Left lobe of liver (tissue), 2 donors: ENCODE measurements around the gene IPO9. TPM values are rescaled to one million over a fixed set of nuclear protein-coding genes. Genes with fewer than 3 reads are reported as not detected.
"Not testable (repeated sequence)": the region's sequence is repeated elsewhere in the genome, so short reads cannot be mapped to it uniquely, and the experiment has no call there.

Source experiments
- ATAC-seq: fragments of 200-7000 bp; cut with Tn5 transposase; one replicate; pipeline ENCODE4 v1.9.1; 2020; ENCODE audit warnings: mild to moderate bottlenecking, moderate library complexity
- DNase-seq: peaks from one replicate; pipeline ENCODE4 v3.0.0-alpha.2; 2020; ENCODE audit warnings: low spot score
- total RNA-seq: library from RNA; stranded (reverse); gene quantifications from one replicate; pipeline ENCODE4 v1.2.1, GENCODE V29; 2021
- donor health status: DM: no; HTN: no; CAD: no; lungs with moderate emphysema.
- donor health status: DM: no; HTN: yes; CAD: no.

Gene IPO9
- total RNA-seq, 1 donor from 2014 or later = 21.3 TPM

DNA sequence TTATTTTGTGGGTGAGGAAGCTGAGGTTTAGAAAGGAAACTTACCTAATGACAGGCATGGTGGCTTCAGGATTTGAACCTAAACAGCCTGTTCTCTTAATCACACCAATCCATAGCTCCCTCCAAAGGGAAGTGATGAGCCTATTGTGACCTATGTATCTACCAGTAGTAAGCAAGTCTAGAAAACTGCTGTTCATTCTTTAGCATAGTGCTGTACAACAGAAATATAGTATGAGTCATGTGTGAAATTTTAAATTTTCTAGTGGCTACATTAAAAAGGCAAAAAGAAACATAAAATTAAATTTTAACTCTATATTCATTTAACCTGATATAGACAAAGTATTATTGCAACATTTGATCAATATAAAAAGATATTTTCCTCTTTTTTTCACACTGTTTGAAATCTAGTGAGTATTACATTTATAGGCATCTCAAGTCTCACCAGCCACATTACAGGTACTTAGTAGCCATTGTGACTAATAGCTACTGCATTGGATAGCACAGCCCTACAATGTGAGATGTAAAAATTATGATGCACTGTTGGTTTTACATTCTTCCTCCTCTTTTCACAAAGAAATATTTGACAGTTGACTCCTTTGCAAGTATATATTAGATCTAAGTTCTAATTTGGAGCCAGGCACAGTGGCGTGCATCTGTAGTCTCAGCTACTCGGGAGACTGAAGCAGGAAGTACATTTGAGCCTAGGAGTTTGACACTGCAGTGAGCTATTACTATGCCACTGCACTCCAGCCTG, 16.6 kb downstream of the IPO9 start:
- DNase-seq (no peak), ATAC-seq (no peak)

DNA sequence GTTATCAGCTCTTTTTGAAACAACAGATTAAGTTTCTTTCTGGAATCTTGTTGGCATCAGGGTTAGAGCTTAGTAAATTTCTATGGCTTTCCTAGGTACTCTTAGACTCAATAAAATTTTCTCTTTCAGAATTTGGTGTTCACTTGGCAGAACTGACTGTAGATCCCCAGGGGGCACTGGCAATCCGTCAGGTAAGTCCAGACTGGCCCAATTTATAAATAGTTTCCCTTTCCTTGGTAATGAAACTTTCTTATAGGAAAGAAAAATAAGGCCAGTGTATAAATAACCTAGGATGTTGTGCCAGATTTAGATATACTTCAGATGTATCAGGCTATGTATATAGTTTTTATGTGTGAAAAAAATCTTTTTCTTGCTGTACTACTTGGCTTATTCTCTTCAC, 18.2 kb downstream of the IPO9 start:
- DNase-seq (no peak), ATAC-seq (no peak)

DNA sequence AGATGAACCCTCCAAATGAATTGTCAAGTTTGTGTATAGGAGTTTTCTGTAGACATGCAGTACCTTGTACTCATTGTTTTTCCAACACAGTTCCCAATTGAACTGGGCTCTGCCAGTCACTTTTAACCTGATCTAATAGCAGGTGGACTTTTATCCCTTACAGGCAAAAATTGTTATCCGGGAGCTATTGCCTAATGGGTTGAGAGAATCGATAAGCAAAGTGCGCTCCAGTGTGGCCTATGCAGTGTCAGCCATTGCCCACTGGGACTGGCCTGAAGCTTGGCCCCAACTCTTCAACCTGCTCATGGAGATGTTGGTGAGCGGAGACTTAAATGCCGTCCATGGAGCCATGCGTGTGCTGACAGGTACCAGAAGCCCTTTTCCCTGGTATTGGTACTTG, 19.3 kb downstream of the IPO9 start:
- DNase-seq = peak; percentile 62
- peak; percentile 89 for ATAC-seq

DNA sequence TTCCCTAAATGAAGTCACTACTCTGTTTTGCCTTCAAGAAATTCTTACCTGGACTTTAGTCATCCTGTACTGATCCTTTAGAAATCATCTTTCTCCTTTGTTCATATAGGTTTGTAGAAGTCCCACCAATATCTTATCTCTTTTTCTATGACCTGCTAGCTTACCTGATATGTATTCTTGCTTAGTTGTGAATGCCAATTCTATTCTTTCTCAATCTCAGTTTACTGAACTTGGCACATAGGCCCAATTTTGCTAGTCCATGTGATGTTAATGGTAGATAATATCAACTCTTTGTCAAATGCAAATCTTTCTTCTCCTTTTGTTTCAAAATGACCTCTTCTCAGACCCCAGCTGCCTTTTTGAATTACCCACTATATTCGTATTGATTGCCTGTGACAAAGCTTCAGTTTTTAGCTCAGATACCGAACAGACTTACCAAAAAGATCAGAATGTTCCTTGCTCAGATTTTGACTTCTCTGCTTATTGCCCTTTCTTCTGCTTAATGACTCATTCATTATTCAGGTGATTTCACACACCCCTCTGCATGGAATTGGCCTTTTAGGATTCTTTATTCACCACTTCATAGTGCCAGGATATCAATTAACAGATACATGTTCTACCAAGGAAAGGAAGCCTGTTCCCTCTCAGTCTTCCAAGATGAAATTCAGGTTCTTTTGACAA, 20.6 kb downstream of the IPO9 start:
- ATAC-seq (peak; percentile 63), DNase-seq (no peak)

DNA sequence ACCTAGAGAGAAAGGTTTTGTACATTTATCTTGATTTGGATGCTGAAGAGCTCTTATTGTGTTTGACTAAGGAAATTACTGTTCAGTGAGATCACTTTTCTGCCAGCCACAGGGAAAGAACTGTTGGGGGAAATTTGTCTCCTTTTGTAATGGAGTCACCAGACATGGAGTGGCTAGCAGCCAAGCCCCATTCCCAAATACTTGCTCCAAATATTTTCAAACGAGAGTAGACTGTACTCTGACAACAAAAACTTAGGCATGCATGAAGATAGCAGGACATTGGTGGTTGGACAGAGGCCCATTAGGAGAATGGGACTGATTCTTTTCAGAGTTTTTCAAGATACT, 21.1 kb downstream of the IPO9 start:
- DNase-seq = no peak
- ATAC-seq = no peak

DNA sequence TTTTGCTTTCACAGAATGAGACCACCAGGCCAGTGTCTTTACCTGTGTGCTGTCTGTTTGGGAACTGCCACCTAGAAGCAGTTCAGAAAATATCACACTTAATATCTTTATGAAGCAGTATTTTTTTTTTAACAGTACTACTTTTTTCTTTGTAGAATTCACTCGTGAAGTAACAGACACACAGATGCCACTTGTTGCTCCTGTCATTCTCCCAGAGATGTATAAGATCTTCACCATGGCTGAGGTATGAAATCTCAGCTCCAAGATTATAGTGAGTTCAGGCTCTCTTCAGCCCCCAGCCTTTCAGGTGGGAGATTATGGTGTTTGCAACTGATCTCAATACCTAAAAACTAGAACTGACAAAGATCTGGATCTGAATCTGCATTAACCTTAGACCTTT, 23.0 kb downstream of the IPO9 start:
- ATAC-seq (no peak), DNase-seq (no peak)

DNA sequence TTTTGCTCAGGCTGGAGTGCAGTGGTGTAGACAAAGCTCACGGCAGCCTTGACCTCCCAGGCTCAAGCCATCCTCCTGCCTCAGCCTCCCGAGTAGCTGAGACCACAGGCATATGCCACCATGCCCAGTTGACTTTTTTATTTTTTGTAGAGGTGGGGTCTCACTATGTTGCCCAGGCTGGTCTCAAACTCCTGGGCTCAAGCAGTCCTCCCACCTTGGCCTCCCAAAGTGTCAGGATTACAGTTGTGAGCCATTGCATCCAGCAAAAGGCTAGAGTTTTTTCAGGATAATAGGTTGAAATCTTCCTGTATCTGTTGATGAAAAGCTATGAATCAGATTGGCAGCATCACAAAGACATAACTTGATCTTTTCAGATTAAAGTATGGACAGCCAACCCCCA, 27.8 kb downstream of the IPO9 start:
- ATAC-seq, DNase-seq: not testable (repeated sequence)

DNA sequence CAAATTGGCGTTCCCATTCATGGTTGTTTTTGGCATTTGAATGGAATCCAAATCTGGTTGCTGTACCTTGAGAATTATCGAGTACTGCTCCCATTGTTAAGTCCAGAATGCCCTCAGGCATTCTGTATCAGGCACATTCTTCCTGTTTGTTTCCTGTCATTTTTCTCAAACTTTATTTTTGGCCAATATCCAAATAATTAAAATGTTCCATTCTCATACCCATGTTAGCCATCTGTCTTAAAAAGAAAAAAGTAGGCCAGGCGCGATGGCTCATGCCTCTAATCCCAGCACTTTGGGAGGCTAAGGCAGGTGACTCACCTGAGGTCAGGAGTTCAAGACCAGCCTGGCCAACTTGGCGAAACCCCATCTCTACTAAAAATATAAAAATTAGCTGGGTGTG, 30.5 kb downstream of the IPO9 start:
- DNase-seq = no peak
- ATAC-seq = no peak

DNA sequence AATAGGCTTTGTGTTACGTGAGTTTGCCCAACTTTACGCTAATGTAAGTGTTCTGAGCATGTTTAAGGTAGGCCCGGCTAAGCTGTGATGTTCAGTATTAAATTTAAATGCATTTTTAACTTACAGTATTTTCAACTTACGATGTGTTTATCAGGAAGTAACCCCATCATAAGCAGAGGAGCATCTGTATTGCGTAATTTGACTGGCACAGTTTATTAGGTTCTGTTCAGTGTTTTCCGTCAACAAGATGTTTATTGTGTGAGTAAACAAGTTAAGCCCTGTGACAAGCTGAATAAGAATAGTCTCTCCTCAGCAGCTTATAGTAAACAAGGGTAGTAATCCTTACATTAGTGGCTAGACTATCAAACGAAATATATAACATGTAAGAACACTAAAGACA, 32.5 kb downstream of the IPO9 start:
- DNase-seq (no peak), ATAC-seq (no peak)

DNA sequence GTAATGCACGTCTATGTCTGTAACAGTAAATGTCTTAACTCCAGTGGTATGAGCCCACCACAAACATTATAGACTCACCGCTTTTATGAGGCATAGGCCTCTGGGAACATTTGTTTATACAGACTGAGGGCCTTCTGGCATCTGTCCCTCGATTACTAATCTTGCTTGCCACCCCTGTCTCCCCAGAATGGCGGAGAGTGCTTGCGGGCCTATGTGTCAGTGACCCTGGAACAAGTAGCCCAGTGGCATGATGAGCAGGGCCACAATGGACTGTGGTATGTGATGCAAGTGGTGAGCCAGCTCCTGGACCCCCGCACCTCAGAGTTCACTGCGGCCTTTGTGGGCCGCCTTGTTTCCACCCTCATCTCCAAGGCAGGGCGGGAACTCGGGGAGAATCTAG, 41.4 kb downstream of the IPO9 start:
- no peak for ATAC-seq
- DNase-seq = no peak

DNA sequence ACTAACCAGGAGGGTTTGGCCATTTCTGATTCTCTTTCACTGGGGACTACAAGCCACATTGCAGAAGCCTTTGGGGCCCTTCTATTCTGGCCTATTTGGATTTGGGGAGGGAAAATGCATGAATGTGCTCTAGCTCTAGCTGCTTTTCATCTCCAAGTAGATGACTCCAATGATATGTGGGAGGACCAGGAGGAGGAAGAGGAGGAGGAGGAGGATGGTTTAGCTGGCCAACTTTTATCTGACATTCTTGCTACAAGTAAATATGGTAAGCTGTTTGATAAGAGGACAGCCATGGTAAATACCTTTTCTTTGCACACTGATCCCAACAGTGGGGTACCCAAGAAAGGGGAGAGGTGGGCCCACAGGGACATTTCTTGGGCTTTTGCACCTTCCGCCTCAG, 45.7 kb downstream of the IPO9 start:
- DNase-seq = no peak
- ATAC-seq = no peak

DNA sequence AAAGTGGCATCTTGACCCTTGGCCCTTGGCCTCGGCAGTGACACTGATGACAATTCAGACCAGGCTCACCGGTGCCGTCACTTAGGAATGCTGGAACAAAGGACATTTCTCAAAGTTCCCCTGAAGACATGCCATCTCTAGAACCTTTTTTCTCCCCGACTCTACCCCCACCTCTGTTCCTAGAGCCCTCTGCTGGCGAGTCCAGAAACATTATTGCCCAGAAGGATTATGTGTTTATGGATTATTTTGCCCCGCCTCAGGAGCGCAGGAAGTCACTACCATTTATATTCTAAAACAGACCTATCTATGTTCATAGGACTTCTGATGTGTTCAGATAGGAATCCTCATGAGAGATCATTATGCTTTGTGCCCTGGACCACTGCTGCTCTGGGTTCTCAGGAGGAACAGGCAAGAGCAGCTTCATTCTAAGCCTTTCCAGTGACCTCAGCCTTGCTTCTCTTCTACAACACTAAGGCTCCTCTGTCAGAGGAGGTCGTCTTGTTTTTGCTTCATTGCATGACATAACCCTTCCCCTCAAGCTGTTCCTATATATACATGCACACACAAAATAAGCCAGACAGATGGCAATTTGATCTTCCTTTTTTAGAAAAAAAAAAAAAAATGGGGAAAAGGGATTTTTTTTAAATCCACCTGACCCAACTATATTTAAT, 47.3 kb downstream of the IPO9 start:
- ATAC-seq (peak; percentile 43), DNase-seq (peak; percentile 31)

DNA sequence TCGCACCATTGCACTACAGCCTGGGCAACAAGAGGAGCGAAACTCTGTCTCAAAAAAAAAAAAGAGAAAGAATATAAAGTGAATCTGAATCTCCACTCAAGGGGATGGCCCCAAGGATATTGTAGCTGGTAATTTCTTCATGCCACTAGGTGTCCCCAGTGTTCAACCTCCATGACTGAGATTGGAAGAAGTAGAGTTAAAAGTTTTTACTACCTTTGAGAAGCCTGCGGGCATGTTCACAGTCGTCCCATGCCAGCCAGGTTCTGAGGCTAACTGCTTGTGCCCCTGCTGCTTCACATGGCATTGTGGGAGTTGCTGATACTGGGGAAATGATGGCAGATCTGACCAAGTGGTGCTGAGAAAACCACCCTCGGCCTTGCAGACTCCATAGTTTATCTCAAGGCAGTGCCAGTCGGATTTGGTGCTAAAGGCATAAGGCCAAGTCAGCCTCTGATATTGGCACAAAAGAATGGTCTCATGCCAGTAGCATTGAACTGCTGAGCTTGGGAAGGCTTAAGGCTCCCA, 49.0 kb downstream of the IPO9 start:
- ATAC-seq (peak; percentile 77), DNase-seq (peak; percentile 44)

DNA sequence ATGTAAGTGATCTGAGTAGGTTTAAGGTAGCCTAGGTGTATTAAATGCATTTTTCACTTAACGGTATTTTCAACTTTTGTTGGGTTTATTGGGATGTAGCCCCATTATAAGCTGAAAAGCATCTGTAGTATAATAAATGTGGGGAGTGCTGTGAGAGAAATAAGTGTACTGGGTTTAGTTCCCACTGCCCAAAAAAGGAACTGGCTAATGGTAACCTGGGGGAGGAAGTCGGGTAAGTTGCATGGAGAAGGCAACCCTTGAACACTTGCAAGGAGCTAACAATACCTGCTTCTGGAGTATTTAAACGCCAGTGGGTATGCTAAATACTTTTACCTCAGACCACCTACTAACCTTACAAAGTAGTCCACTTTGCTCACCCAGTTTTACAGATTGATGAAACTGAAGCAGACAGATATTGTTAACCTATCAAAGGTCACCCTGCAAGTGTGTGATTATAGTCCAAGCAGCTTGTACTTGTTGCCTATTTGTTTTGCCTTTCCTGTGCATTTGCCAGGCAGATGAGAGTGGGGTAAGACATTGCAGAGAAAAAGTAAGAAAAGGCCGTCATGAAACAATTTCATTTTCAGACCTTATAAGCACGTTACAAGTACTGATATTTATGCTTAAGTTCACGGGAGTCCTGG, 52.1 kb downstream of the IPO9 start:
- ATAC-seq (peak; percentile 54), DNase-seq (peak; percentile 11)

DNA sequence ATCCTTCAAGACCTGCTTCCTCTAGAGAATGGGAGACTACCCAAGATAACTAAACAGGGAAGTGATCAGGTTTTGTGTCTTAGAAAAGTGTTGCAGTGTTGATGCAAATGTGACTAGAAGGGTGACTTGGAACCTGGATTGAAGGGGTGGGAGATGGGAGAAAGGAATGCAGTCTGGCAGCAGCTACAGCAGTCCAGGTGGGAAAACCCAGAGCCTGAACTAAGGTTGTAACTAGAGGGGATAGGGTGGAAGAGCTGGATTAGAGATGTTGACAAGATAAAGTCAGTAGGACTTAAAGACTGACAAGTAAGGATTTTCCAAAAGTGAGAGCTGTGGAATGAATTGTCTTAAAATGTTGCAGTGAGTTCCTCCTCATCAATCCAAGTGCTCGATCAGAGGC, 52.7 kb downstream of the IPO9 start:
- ATAC-seq = no peak
- no peak for DNase-seq

DNA sequence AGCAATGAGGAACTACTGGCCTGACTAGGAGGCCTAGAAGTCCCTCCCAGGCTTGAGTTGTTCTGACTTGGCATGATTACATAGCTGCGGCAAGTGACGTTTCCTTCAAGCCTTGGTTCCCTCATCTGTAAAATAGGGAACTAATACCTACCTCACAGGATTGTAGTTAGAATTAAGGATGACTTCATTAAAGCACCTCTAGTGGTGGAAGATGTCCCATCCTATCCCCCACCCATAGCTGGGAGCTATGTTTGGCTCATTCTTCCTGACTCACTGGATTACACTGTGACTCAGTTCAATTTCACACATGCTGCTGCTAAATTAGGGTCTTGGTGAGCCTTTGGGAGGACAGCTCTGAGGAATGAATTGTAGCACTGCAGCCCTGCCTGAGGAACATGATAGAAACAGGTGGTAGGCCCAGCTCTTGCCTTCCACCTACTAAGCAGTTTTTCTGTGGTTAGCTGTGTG, 53.7 kb downstream of the IPO9 start:
- DNase-seq = peak; percentile 33
- ATAC-seq = no peak

DNA sequence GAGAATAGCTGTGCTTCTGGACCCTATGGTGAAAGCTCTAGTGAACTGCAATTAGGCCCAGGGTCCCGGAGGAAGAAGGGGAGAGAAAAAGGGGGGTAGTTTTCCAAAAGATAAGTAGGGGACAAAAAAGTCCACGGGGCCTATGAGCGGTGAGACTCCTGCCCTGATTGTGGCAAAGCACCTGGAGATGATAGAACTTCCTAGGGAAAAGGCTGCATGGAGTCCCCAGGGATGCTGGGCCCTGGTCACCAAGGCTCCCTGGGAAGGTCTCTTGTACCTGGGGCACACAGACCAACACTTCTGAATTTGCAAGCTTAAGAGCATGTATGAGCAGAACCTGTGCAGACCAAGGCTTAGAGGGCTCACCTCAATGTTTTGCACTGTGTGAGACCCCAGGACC, 54.3 kb downstream of the IPO9 start:
- ATAC-seq = no peak
- DNase-seq = peak; percentile 34

DNA sequence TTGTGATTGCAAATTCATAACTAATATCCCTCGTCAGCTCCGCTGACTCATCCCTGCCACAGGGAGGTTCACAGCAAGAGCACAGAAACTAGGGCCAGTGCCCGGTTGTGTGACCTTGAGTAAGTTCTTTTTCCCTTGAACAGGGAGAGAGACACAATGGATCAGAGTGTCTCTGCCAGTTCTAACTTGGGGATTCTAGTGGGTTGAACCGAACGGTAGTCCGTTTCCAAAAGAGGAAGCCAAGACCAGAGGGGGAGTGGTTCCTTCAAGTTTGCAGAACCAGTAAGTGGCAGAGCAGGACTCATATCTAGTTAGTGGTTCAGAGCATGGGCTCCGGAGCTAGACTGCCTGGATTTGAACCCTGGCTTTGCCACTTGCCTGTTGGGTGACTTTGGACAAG, 54.8 kb downstream of the IPO9 start:
- DNase-seq (peak; percentile 42), ATAC-seq (peak; percentile 21)

DNA sequence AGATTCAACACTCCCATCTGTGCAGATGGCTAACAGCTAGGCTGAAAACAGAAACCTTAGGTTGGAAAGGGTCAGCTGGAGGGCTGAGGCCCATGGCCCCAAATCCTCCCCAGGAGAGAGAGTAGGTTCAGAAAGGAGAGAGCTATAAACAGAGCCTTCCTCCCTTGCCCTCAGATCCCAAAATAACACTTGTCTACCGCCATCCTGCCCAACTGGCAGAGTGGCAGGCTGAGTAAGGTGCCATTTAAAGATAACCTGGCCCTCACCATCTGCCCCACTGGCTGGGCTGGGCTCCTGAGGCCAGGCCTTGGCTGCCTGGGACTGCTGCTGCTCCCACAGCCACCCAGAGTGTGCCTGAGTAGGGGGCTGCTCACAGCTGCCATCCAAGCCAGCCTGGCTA, 55.5 kb downstream of the IPO9 start:
- DNase-seq (peak; percentile 37), ATAC-seq (no peak)

DNA sequence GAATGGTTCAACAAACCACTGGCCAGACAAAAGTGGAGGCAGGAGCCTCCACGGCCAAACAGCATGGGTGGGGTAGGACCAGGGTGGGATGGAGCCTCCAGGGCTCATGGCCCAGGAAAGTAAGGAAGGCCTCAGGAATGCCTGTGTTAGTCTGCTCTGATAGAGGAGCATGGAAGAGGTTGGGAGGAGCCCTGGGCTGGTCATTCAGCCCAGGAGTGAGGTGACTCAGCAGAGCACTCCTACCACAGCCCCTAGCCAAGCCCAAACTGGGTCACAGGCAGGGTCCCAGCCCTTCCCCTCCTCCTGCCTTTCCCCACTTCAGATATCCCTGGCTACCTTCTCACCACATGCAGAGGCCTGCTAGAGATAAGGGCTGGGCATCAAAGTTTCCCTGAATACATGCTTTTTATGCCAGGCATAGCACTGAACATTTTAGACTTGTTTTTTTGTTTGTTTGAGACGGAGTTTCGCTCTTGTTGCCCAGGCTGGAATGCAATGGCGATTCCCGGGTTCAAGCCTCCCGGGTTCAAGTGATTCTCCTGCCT, 56.6 kb downstream of the IPO9 start:
- ATAC-seq (no peak), DNase-seq (peak; percentile 16)
